AG04450 (cell line): ENCODE measurements around the gene ZBED2. TPM values are rescaled to one million over a fixed set of nuclear protein-coding genes. Genes with fewer than 3 reads are reported as not detected.
A peak's percentile ranks its signal among the peaks of the same experiment; 100 is the strongest.

Source experiments
- CTCF ChIA-PET: fragments of 300-600, 350-600 bp; formaldehyde crosslinking; extraction: SDS; loops from one replicate; lab custom pipeline; 2022; ENCODE audit warnings: antibody characterized with exemption, inconsistent platforms; lab: Charles Lee
- POLR2A ChIA-PET: fragments of 350-600 bp; formaldehyde crosslinking; extraction: SDS; loops from one replicate; lab custom pipeline; 2021; ENCODE audit warnings: antibody characterized with exemption, inconsistent platforms; lab: Yijun Ruan, JAX
- DNase-seq: peaks from one replicate; pipeline ENCODE4 v3.0.0-alpha.2; 2011; ENCODE audit warnings: low read depth, low spot score
- H3K27ac ChIP-seq: one replicate; pipeline ENCODE4 v1.5.1; 2012; ENCODE audit warnings: low read depth, low read length, control low read depth
- H3K27me3 ChIP-seq: one replicate; pipeline ENCODE4 v1.6.0; 2012; ENCODE audit warnings: low read length; ENCODE audit not compliant: control insufficient read depth, insufficient read depth
- H3K4me3 ChIP-seq: 2 replicates; pipeline ENCODE4 v1.5.1; 2011; ENCODE audit warnings: mild to moderate bottlenecking, low read depth, low read length, control low read depth
- H3K9me3 ChIP-seq: 2 replicates; pipeline ENCODE4 v1.5.1; 2012; ENCODE audit warnings: low read length; ENCODE audit not compliant: control insufficient read depth, insufficient read depth
- CTCF ChIP-seq: IDR thresholded peaks from 2 replicates; pipeline ENCODE4 v1.5.1; 2011; ENCODE audit warnings: low read depth, low read length, control low read depth, inconsistent platforms
- polyA plus RNA-seq: library from polyadenylated mRNA; depleted of rRNA; stranded (reverse); fragments of >200 nt; gene quantifications from 2 replicates; pipeline ENCODE4 v1.2.3, GENCODE V29; 2011

Gene ZBED2
- polyA plus RNA-seq, 1 experiment = 0.14 TPM

GRCh38 chr3:111579495-111579894 is 15.7 kb downstream of the ZBED2 start:
- ChIA-PET POLR2A (no interaction called here), CTCF (interaction anchor here (1.3 to 8.2 kb wide), 7 partner anchors 10 to 388 kb away, joined by 5 to 182 read pairs (median 14); partner anchors contain the start of gene ZBED2)
- no peak for DNase-seq
- no peak for TF ChIP-seq CTCF
- Histone ChIP-seq H3K4me3 (no peak overlapping the region), H3K27ac (no peak overlapping the region), H3K9me3 (no peaks in the 10 kb centered on the region), H3K27me3 (no peaks in the 10 kb centered on the region)

GRCh38 chr3:111578867-111579266 is 16.3 kb downstream of the ZBED2 start:
- H3K27ac ChIP-seq = no peak overlapping the region
- H3K4me3 ChIP-seq = no peak overlapping the region
- ChIA-PET POLR2A (no interaction called here), CTCF (interaction anchor here (1.0 to 8.2 kb wide), 25 partner anchors 10 to 466 kb away, joined by 3 to 182 read pairs (median 7); partner anchors contain the start of gene ZBED2)
- DNase-seq = no peak
- no peak for TF ChIP-seq CTCF
- H3K27me3 ChIP-seq = no peaks in the 10 kb centered on the region
- no peaks in the 10 kb centered on the region for H3K9me3 ChIP-seq

GRCh38 chr3:111577798-111578685 is 17.1 kb downstream of the ZBED2 start:
- Histone ChIP-seq H3K4me3 (no peak overlapping the region), H3K27ac (no peak overlapping the region), H3K27me3 (no peaks in the 10 kb centered on the region), H3K9me3 (no peaks in the 10 kb centered on the region)
- CTCF ChIA-PET = interaction anchor here (0.6 to 8.2 kb wide), 38 partner anchors 9 to 1412 kb away, joined by 3 to 182 read pairs (median 5); partner anchors contain the start of gene ZBED2
- peak; percentile 80 for TF ChIP-seq CTCF
- DNase-seq = peak; percentile 70
- POLR2A ChIA-PET = no interaction called here

GRCh38 chr3:111577113-111577512 is 18.0 kb downstream of the ZBED2 start:
- H3K9me3 ChIP-seq = no peaks in the 10 kb centered on the region
- CTCF ChIA-PET = interaction anchor here (0.6 to 8.2 kb wide), 13 partner anchors 8 to 1411 kb away, joined by 3 to 182 read pairs (median 10); partner anchors contain the start of gene ZBED2
- POLR2A ChIA-PET = no interaction called here

More at GRCh38 chr3:111577113-111577512, 18.0 kb downstream of the ZBED2 start:
- H3K27me3 ChIP-seq = no peaks in the 10 kb centered on the region
- no peak overlapping the region for H3K27ac ChIP-seq
- no peak for DNase-seq
- TF ChIP-seq CTCF = no peak
- no peak overlapping the region for H3K4me3 ChIP-seq
